CD14-positive monocyte (primary cell): ENCODE results near the gene CRHR2. TPM values are rescaled to one million over a fixed set of nuclear protein-coding genes. Genes with fewer than 3 reads are reported as not detected.

Source experiments
- DNase-seq, 3 donors: peaks; one replicate each; pipeline ENCODE4 v3.0.0-alpha.2; 2011 to 2022
- H2AFZ ChIP-seq: 2 replicates; pipeline ENCODE4 v1.6.0; 2012; ENCODE audit warnings: mild to moderate bottlenecking, low read depth, low read length, inconsistent platforms; ENCODE audit not compliant: insufficient read depth, poor library complexity, severe bottlenecking
- H3K27ac ChIP-seq, 2 donors: 1 replicate in 1 of 2; 2 replicates in 1 of 2; pipeline ENCODE4 v1.5.1; 2012 to 2013; ENCODE audit warnings: low read length in 2 of 2, control low read depth in 1 of 2, inconsistent platforms in 1 of 2, low read depth in 1 of 2, mild to moderate bottlenecking in 1 of 2
- H3K27me3 ChIP-seq, 2 donors: one replicate each; pipeline versions ENCODE4 v1.6.0 to v1.6.1; 2011 to 2013; ENCODE audit warnings: low read length in 2 of 2; ENCODE audit not compliant: control insufficient read depth in 2 of 2, insufficient read depth in 2 of 2
- H3K36me3 ChIP-seq, 2 donors: replicated peaks in 1 of 2; 1 replicate in 1 of 2; 2 replicates in 1 of 2; pipeline versions ENCODE4 v1.5.1 to v1.6.1; 2012 to 2013; ENCODE audit warnings: low read length in 2 of 2, control low read depth in 1 of 2, inconsistent platforms in 1 of 2, mild to moderate bottlenecking in 1 of 2; ENCODE audit not compliant: insufficient read depth in 2 of 2, control insufficient read depth in 1 of 2
- H3K4me1 ChIP-seq, 2 donors: 1 replicate in 1 of 2; 2 replicates in 1 of 2; pipeline versions ENCODE4 v1.5.1 to v1.6.1; 2012 to 2013; ENCODE audit warnings: low read length in 2 of 2, control low read depth in 1 of 2, inconsistent platforms in 1 of 2, mild to moderate bottlenecking in 1 of 2, moderate library complexity in 1 of 2; ENCODE audit not compliant: insufficient read depth in 2 of 2, control insufficient read depth in 1 of 2
- H3K4me2 ChIP-seq: replicated peaks from 2 replicates; pipeline ENCODE3; 2012; ENCODE audit warnings: low read length, moderate library complexity, mild to moderate bottlenecking; ENCODE audit not compliant: poor library complexity, severe bottlenecking; ENCODE audit errors: extremely low read depth
- H3K4me3 ChIP-seq, 3 experiments: fragments of 200-600 bp in 1 of 3; sonication (generic) in 1 of 3; replicated peaks in 1 of 3; 1 replicate in 2 of 3; 2 replicates in 1 of 3; pipeline ENCODE4 v1.5.1; 2011 to 2013; ENCODE audit warnings: low read length in 3 of 3, mild to moderate bottlenecking in 3 of 3, control low read depth in 2 of 3, low read depth in 2 of 3, inconsistent platforms in 1 of 3, moderate library complexity in 1 of 3
- H3K79me2 ChIP-seq: 2 replicates; pipeline ENCODE4 v1.6.0; 2012; ENCODE audit warnings: mild to moderate bottlenecking, control low read depth, inconsistent platforms, low read length, moderate library complexity; ENCODE audit not compliant: insufficient read depth
- H3K9ac ChIP-seq: 2 replicates; pipeline ENCODE4 v1.6.0; 2017; ENCODE audit warnings: low read length, mild to moderate bottlenecking; ENCODE audit not compliant: insufficient read depth, poor library complexity, severe bottlenecking
- H3K9me3 ChIP-seq, 2 donors: replicated peaks in 1 of 2; 1 replicate in 1 of 2; 2 replicates in 1 of 2; pipeline versions ENCODE4 v1.5.1 to v1.6.1; 2012 to 2013; ENCODE audit warnings: low read length in 2 of 2, control low read depth in 1 of 2; ENCODE audit not compliant: control insufficient read depth in 1 of 2, insufficient read depth in 1 of 2
- H4K20me1 ChIP-seq: 2 replicates; pipeline ENCODE4 v1.6.0; 2012; ENCODE audit warnings: mild to moderate bottlenecking, low read length, control low read depth, moderate library complexity; ENCODE audit not compliant: insufficient read depth
- H3K27ac Mint-ChIP-seq, 7 donors: one replicate each; pipeline ENCODE4 v1.8.0; 2020; ENCODE audit warnings: mild to moderate bottlenecking in 7 of 7, mixed read lengths in 7 of 7, moderate library complexity in 6 of 7, inconsistent platforms in 2 of 7
- H3K27me3 Mint-ChIP-seq, 3 donors: one replicate each; pipeline ENCODE4 v1.8.0; 2021 to 2022; ENCODE audit warnings: low read depth in 3 of 3, mild to moderate bottlenecking in 3 of 3, mixed read lengths in 3 of 3, moderate library complexity in 3 of 3, inconsistent platforms in 1 of 3
- H3K36me3 Mint-ChIP-seq, 2 donors: one replicate each; pipeline ENCODE4 v1.8.0; 2020; ENCODE audit warnings: mixed read lengths in 2 of 2, inconsistent platforms in 1 of 2, mild to moderate bottlenecking in 1 of 2
- H3K4me1 Mint-ChIP-seq: one replicate; pipeline ENCODE4 v1.8.0; 2020; ENCODE audit warnings: mild to moderate bottlenecking, mixed read lengths
- H3K4me3 Mint-ChIP-seq, 2 donors: one replicate each; pipeline ENCODE4 v1.8.0; 2020; ENCODE audit warnings: mild to moderate bottlenecking in 2 of 2, mixed read lengths in 2 of 2, moderate library complexity in 1 of 2
- H3K9me3 Mint-ChIP-seq, 7 donors: one replicate each; pipeline ENCODE4 v1.8.0; 2020 to 2022; ENCODE audit warnings: mixed read lengths in 7 of 7, mild to moderate bottlenecking in 6 of 7, moderate library complexity in 6 of 7, inconsistent platforms in 2 of 7
- CTCF ChIP-seq: fragments of 200-600 bp; IDR thresholded peaks from one replicate; pipeline ENCODE4 v1.8.0; 2022; ENCODE audit warnings: antibody characterized with exemption, mild to moderate bottlenecking
- WGBS: methylation state at CpG from one replicate; pipeline ENCODE4 v1.1.5; 2013; ENCODE audit warnings: missing lambda C conversion rate; ENCODE audit not compliant: insufficient coverage; 5-methylcytosine and 5-hydroxymethylcytosine counted together
- intact Hi-C, 2 donors: fragments of 100-400 bp; cut with micrococcal nuclease; formaldehyde crosslinking; loops; one replicate each; pipeline versions ENCODE4 v1.15.0 to v1.15.1; 2023
- polyA plus RNA-seq, 3 donors: library from polyadenylated mRNA; depleted of rRNA in 1 of 3; unstranded in 2 of 3; stranded (reverse) in 1 of 3; fragments of 300-500 nt in 2 of 3; fragments of >200 nt in 1 of 3; fragmentation: Illumina TruSeq in 2 of 3; gene quantifications; 1 replicate in 2 of 3; 2 replicates in 1 of 3; pipeline ENCODE4 v1.2.3, GENCODE V29; 2012 to 2021

The CRHR2 gene
- polyA plus RNA-seq, 3 donors: not detected

GRCh38 chr7:30635798-30636197 is 46.5 kb downstream of the CRHR2 start:
- no peak overlapping the region for H3K4me3 Mint-ChIP-seq

GRCh38 chr7:30634634-30635201 is 47.5 kb downstream of the CRHR2 start:
- Mint-ChIP-seq H3K4me1 (peaks cover 3% of the 10 kb centered on the region), H3K27me3 (no peaks in the 10 kb centered on the region), H3K36me3 (peaks cover 50 to 64% of the 10 kb centered on the region in 2 donors), H3K27ac (no peak overlapping the region), H3K4me3 (no peak overlapping the region), H3K9me3 (no peaks in the 10 kb centered on the region)
- 100% methylated on average over 1 of the region's 6 CpGs for WGBS
- TF ChIP-seq CTCF: no peak
- H3K27ac ChIP-seq: no peak overlapping the region
- DNase-seq: no peak
- H3K36me3 ChIP-seq: peaks cover 57 to 64% of the 10 kb centered on the region in 2 donors
- no peaks in the 10 kb centered on the region for H4K20me1 ChIP-seq
- H3K27me3 ChIP-seq: no peaks in the 10 kb centered on the region
- intact Hi-C loops: no loop called here
- no peak overlapping the region for H2AFZ ChIP-seq
- no peak overlapping the region for H3K4me3 ChIP-seq
- H3K4me2 ChIP-seq: no peak overlapping the region
- H3K4me1 ChIP-seq: no peaks in the 10 kb centered on the region
- no peaks in the 10 kb centered on the region for H3K79me2 ChIP-seq
- H3K9me3 ChIP-seq: no peaks in the 10 kb centered on the region
- no peak overlapping the region for H3K9ac ChIP-seq

More at GRCh38 chr7:30635798-30636197, 46.5 kb downstream of the CRHR2 start:
- Mint-ChIP-seq H3K27me3 (no peaks in the 10 kb centered on the region), H3K4me1 (peaks cover 3% of the 10 kb centered on the region), H3K9me3 (no peaks in the 10 kb centered on the region), H3K27ac (no peak overlapping the region), H3K36me3 (peaks cover 47 to 57% of the 10 kb centered on the region in 2 donors)
- Histone ChIP-seq H3K4me1 (no peaks in the 10 kb centered on the region), H3K4me2 (no peak overlapping the region), H3K27ac (no peak overlapping the region), H3K27me3 (no peaks in the 10 kb centered on the region), H2AFZ (no peak overlapping the region), H3K79me2 (no peaks in the 10 kb centered on the region), H3K9me3 (no peaks in the 10 kb centered on the region), H3K4me3 (no peak overlapping the region), H3K9ac (no peak overlapping the region), H3K36me3 (peaks cover 49 to 53% of the 10 kb centered on the region in 2 donors), H4K20me1 (no peaks in the 10 kb centered on the region)
- intact Hi-C loops: no loop called here
- WGBS: 100% methylated on average over 1 of the region's 6 CpGs
- DNase-seq: no peak
- no peak for TF ChIP-seq CTCF
